GM23338 (cell line): ENCODE measurements around the gene ERC1. TPM values are rescaled to one million over a fixed set of nuclear protein-coding genes. Genes with fewer than 3 reads are reported as not detected.

Experiments
- ATAC-seq: fragments of 200-7000 bp; cut with Tn5 transposase; 3 replicates; pipeline ENCODE4 v1.9.1; 2020
- DNase-seq: peaks from one replicate; pipeline ENCODE4 v3.0.0-alpha.2; 2015; ENCODE audit warnings: low spot score
- H2AFZ ChIP-seq: fragments of 200-600 bp; sonication (generic); 2 replicates; pipeline ENCODE4 v1.8.0; 2016; ENCODE audit warnings: antibody characterized with exemption, mild to moderate bottlenecking, moderate library complexity
- H3F3A ChIP-seq: fragments of 200-600 bp; sonication (generic); replicated peaks from 2 replicates; pipeline ENCODE4 v1.8.0; 2017; ENCODE audit warnings: antibody characterized with exemption, mixed run types, low read depth
- H3K27ac ChIP-seq: fragments of 200-600 bp; sonication (generic); 2 replicates; pipeline ENCODE4 v1.6.1; 2016; ENCODE audit warnings: low read depth
- H3K27me3 ChIP-seq: fragments of 200-600 bp; sonication (generic); 2 replicates; pipeline ENCODE4 v1.8.0; 2016; ENCODE audit warnings: mild to moderate bottlenecking, mixed run types, moderate library complexity; ENCODE audit not compliant: insufficient read depth
- H3K36me3 ChIP-seq: fragments of 200-600 bp; sonication (generic); 2 replicates; pipeline ENCODE4 v1.8.0; 2016; ENCODE audit warnings: mild to moderate bottlenecking; ENCODE audit not compliant: insufficient read depth
- H3K4me1 ChIP-seq: fragments of 200-600 bp; sonication (generic); 2 replicates; pipeline ENCODE4 v1.8.0; 2016; ENCODE audit warnings: mild to moderate bottlenecking, moderate library complexity; ENCODE audit not compliant: insufficient read depth
- H3K4me2 ChIP-seq: fragments of 200-600 bp; sonication (generic); 2 replicates; pipeline ENCODE4 v1.7.1; 2017; ENCODE audit warnings: mixed run types
- H3K4me3 ChIP-seq: fragments of 200-600 bp; sonication (generic); 2 replicates; pipeline ENCODE4 v1.6.1; 2016; ENCODE audit warnings: mixed run types
- H3K79me2 ChIP-seq: fragments of 200-600 bp; sonication (generic); replicated peaks from 2 replicates; pipeline ENCODE4 v1.8.0; 2017; ENCODE audit warnings: mild to moderate bottlenecking; ENCODE audit not compliant: insufficient read depth
- H3K9me2 ChIP-seq: fragments of 200-600 bp; sonication (generic); 2 replicates; pipeline ENCODE4 v1.8.0; 2017; ENCODE audit not compliant: insufficient read depth
- H4K20me1 ChIP-seq: fragments of 200-600 bp; sonication (generic); replicated peaks from 2 replicates; pipeline ENCODE4 v1.8.0; 2017; ENCODE audit warnings: mild to moderate bottlenecking; ENCODE audit not compliant: insufficient read depth
- H3K27ac Mint-ChIP-seq: 2 replicates; pipeline ENCODE4 v1.8.0; 2020; ENCODE audit warnings: inconsistent platforms, mild to moderate bottlenecking, moderate library complexity, mixed read lengths
- H3K27me3 Mint-ChIP-seq: 3 replicates; pipeline ENCODE4 v1.8.0; 2022; ENCODE audit warnings: low read depth, mild to moderate bottlenecking, moderate library complexity, mixed read lengths, inconsistent platforms; ENCODE audit not compliant: insufficient read depth, poor library complexity
- H3K36me3 Mint-ChIP-seq: 3 replicates; pipeline ENCODE4 v1.8.0; 2021; ENCODE audit warnings: low read depth, mild to moderate bottlenecking, inconsistent platforms, moderate library complexity, mixed read lengths
- H3K4me1 Mint-ChIP-seq: 3 replicates; pipeline ENCODE4 v1.8.0; 2020; ENCODE audit warnings: mild to moderate bottlenecking, inconsistent platforms, mixed read lengths
- H3K4me3 Mint-ChIP-seq: 3 replicates; pipeline ENCODE4 v1.8.0; 2021; ENCODE audit warnings: moderate library complexity, mild to moderate bottlenecking, inconsistent platforms, mixed read lengths
- H3K9me3 Mint-ChIP-seq: 3 replicates; pipeline ENCODE4 v1.8.0; 2020; ENCODE audit warnings: moderate library complexity, mild to moderate bottlenecking, inconsistent platforms, mixed read lengths
- CREB1 ChIP-seq: fragments of 250-450 bp; sonication (Bioruptor Pico); IDR thresholded peaks from 2 replicates; pipeline ENCODE4 v1.5.0; 2020; ENCODE audit warnings: low read depth, mild to moderate bottlenecking, moderate library complexity
- CTCF ChIP-seq, 2 experiments: fragments of 200-600 bp in 1 of 2; sonication (generic) in 1 of 2; conservative IDR thresholded peaks; 2 replicates each; pipeline versions ENCODE4 v1.5.1 to v1.6.1; 2016 to 2017; ENCODE audit warnings: antibody characterized with exemption in 2 of 2, low read depth in 2 of 2, mild to moderate bottlenecking in 2 of 2, moderate library complexity in 1 of 2
- ETS1 ChIP-seq: IDR thresholded peaks from 2 replicates; pipeline ENCODE4 v1.6.1; 2016; ENCODE audit warnings: antibody characterized with exemption
- EZH2 ChIP-seq: fragments of 200-600 bp; sonication (generic); IDR thresholded peaks from one replicate; pipeline ENCODE4 v1.8.0; 2017; ENCODE audit warnings: antibody characterized with exemption, mild to moderate bottlenecking, low read depth; ENCODE audit not compliant: unreplicated experiment
- EZH2phosphoT487 ChIP-seq: fragments of 200-600 bp; sonication (generic); IDR thresholded peaks from one replicate; pipeline ENCODE4 v1.8.1; 2018; ENCODE audit warnings: antibody characterized with exemption; ENCODE audit not compliant: unreplicated experiment
- JUNB ChIP-seq: IDR thresholded peaks from one replicate; pipeline ENCODE4 v1.6.1; 2016; ENCODE audit warnings: antibody characterized with exemption; ENCODE audit not compliant: unreplicated experiment
- POLR2AphosphoS5 ChIP-seq: IDR thresholded peaks from 2 replicates; pipeline ENCODE4 v1.6.1; 2016; ENCODE audit warnings: antibody characterized with exemption, low read depth
- STAT1 ChIP-seq: IDR thresholded peaks from one replicate; pipeline ENCODE4 v1.6.1; 2016; ENCODE audit warnings: antibody characterized with exemption; ENCODE audit not compliant: unreplicated experiment
- ZNF114 ChIP-seq: fragments of 250-450 bp; sonication (Bioruptor Pico); IDR thresholded peaks from 2 replicates; pipeline ENCODE4 v1.5.0; 2020; ENCODE audit warnings: mild to moderate bottlenecking, moderate library complexity
- ZNF331 ChIP-seq: fragments of 250-450 bp; sonication (Bioruptor Pico); IDR thresholded peaks from 2 replicates; pipeline ENCODE4 v1.5.0; 2020; ENCODE audit warnings: low read depth, mild to moderate bottlenecking, moderate library complexity
- polyA plus RNA-seq: library from polyadenylated mRNA; unstranded; fragments of >200 nt; fragmentation: Nextera tagmentation; extraction: Ambion mirVana; gene quantifications from 2 replicates; pipeline ENCODE4 v1.2.1, GENCODE V29; 2016
- total RNA-seq: library from RNA; depleted of rRNA; stranded (reverse); fragments of >200 nt; shearing (Covaris generic); gene quantifications from 2 replicates; pipeline ENCODE4 v1.2.3, GENCODE V29; 2014

The ERC1 gene
- total and polyA plus RNA-seq, 2 experiments from 2014 or later, result 28.1 to 35.3 TPM

- TF ChIP-seq EZH2 (no peak), POLR2AphosphoS5 (no peak), ETS1 (no peak), EZH2phosphoT487 (no peak), ZNF331 (CRISPR knock-in tag) (no peak), CTCF (conservative IDR thresholded peaks at IDR 0.05; ENCODE audit: low read depth in 2 of 2) (no peak)
These were observed 446.0 kb downstream of the ERC1 start (continued) for GRCh38 chr12:1436981-1437380.

GRCh38 chr12:1439201-1439600 is 448.2 kb downstream of the ERC1 start:
- TF ChIP-seq EZH2phosphoT487 (no peak), ZNF114 (no peak), POLR2AphosphoS5 (no peak), ETS1 (no peak), CREB1 (CRISPR knock-in tag) (no peak), STAT1 (no peak), EZH2 (no peak), ZNF331 (CRISPR knock-in tag) (no peak), JUNB (no peak)
- Mint-ChIP-seq H3K27me3 (no peaks in the 10 kb centered on the region), H3K4me1 (no peaks in the 10 kb centered on the region), H3K27ac (no peak overlapping the region), H3K36me3 (no peaks in the 10 kb centered on the region), H3K9me3 (no peaks in the 10 kb centered on the region), H3K4me3 (no peak overlapping the region)
- no peak for ATAC-seq
- Histone ChIP-seq H3K4me1 (no peaks in the 10 kb centered on the region), H3K79me2 (no peaks in the 10 kb centered on the region), H2AFZ (no peak overlapping the region), H3K4me2 (no peak overlapping the region), H3F3A (no peaks in the 10 kb centered on the region), H3K4me3 (no peak overlapping the region), H3K27ac (no peak overlapping the region), H3K9me2 (no peaks in the 10 kb centered on the region), H3K36me3 (no peaks in the 10 kb centered on the region), H4K20me1 (0 out of 2 replicates have a peak, but pooled peaks cover 3% of the 10 kb centered on the region), H3K27me3 (no peaks in the 10 kb centered on the region)
- DNase-seq, result no peak
